Omental fat pad (tissue), 4 donors: Measurements from ENCODE around the gene COL23A1. TPM values are rescaled to one million over a fixed set of nuclear protein-coding genes. Genes with fewer than 3 reads are reported as not detected.
"Not testable (repeated sequence)": the region's sequence is repeated elsewhere in the genome, so short reads cannot be mapped to it uniquely, and the experiment has no call there.

Source experiments
- ATAC-seq: fragments of 150-250 bp; one replicate; pipeline ENCODE4 v1.9.1; 2016; ENCODE audit warnings: mild to moderate bottlenecking, moderate library complexity; ENCODE audit not compliant: low FRiP score
- DNase-seq: peaks from one replicate; pipeline ENCODE4 v3.0.0-alpha.2; 2019; ENCODE audit warnings: low spot score
- CTCF ChIP-seq, 3 donors: fragments of 450-650 bp; IDR thresholded peaks; one replicate each; pipeline ENCODE4 v1.5.1; 2016 to 2017; ENCODE audit warnings: antibody characterized with exemption in 3 of 3, mild to moderate bottlenecking in 3 of 3, moderate library complexity in 2 of 3
- total RNA-seq, 4 donors: library from RNA; depleted of rRNA; stranded (reverse); fragments of >200 nt; gene quantifications; one replicate each; pipeline ENCODE4 v1.1.0, GENCODE V29; 2016

COL23A1 gene
- total RNA-seq, 4 donors from 2014 or later, result 0.12 to 1.0 (median 0.49) TPM

- DNase-seq (no peak), ATAC-seq (no peak)
- no peak for TF ChIP-seq CTCF (IDR thresholded peaks at IDR 0.05)
Observed at GRCh38 chr5:178244576-178244975, 345.6 kb downstream of the COL23A1 start.

- ATAC-seq (no peak), DNase-seq (no peak)
- no peak for TF ChIP-seq CTCF (IDR thresholded peaks at IDR 0.05)
Observed at GRCh38 chr5:178242416-178242815, 347.8 kb downstream of the COL23A1 start.

- ATAC-seq (no peak), DNase-seq (no peak)
- no peak for TF ChIP-seq CTCF (IDR thresholded peaks at IDR 0.05)
Observed at GRCh38 chr5:178241688-178242231, 348.4 kb downstream of the COL23A1 start.

GRCh38 chr5:178241231-178241663 is 348.9 kb downstream of the COL23A1 start:
- no peak for TF ChIP-seq CTCF (IDR thresholded peaks at IDR 0.05)
- DNase-seq (no peak), ATAC-seq (no peak)

- TF ChIP-seq CTCF (IDR thresholded peaks at IDR 0.05), result no peak
Observed at GRCh38 chr5:178240766-178241165, 349.4 kb downstream of the COL23A1 start.

GRCh38 chr5:178240341-178240741 is 349.9 kb downstream of the COL23A1 start:
- DNase-seq, result no peak
- TF ChIP-seq CTCF (IDR thresholded peaks at IDR 0.05), result no peak
- ATAC-seq, result no peak

More at GRCh38 chr5:178240766-178241165, 349.4 kb downstream of the COL23A1 start:
- no peak for DNase-seq
- no peak for ATAC-seq

- not testable (repeated sequence) for DNase-seq, ATAC-seq
Observed at GRCh38 chr5:178239626-178240301, 350.4 kb downstream of the COL23A1 start.
